Central memory CD8-positive, alpha-beta T cell (primary cell): Measurements from ENCODE around the gene CNST.

Source experiments
- ATAC-seq: fragments of 150-1000 bp; cut with Tn5 transposase; replicated peaks from 2 replicates; pipeline ENCODE4 v1.10.0; 2022; ENCODE audit warnings: mild to moderate bottlenecking, moderate FRiP score, moderate number of reproducible peaks; ENCODE audit not compliant: poor library complexity, severe bottlenecking; ENCODE audit errors: extremely low read depth
- DNase-seq, 2 donors: peaks; one replicate each; pipeline ENCODE4 v3.0.0; 2021; ENCODE audit warnings: low spot score in 2 of 2
- H3K27ac Mint-ChIP-seq: one replicate; pipeline ENCODE4 v1.8.0; 2022; ENCODE audit warnings: low read depth, mild to moderate bottlenecking, moderate library complexity, mixed read lengths
- H3K27me3 Mint-ChIP-seq: one replicate; pipeline ENCODE4 v1.8.0; 2022; ENCODE audit warnings: mixed read lengths
- H3K36me3 Mint-ChIP-seq: one replicate; pipeline ENCODE4 v1.8.0; 2022; ENCODE audit warnings: mild to moderate bottlenecking, moderate library complexity, mixed read lengths; ENCODE audit not compliant: insufficient read depth
- H3K4me1 Mint-ChIP-seq: one replicate; pipeline ENCODE4 v1.8.0; 2022; ENCODE audit warnings: mixed read lengths
- H3K4me3 Mint-ChIP-seq: one replicate; pipeline ENCODE4 v1.8.0; 2022; ENCODE audit warnings: mild to moderate bottlenecking, moderate library complexity, mixed read lengths
- H3K9me3 Mint-ChIP-seq: one replicate; pipeline ENCODE4 v1.8.0; 2022; ENCODE audit warnings: mixed read lengths

CNST gene

DNA sequence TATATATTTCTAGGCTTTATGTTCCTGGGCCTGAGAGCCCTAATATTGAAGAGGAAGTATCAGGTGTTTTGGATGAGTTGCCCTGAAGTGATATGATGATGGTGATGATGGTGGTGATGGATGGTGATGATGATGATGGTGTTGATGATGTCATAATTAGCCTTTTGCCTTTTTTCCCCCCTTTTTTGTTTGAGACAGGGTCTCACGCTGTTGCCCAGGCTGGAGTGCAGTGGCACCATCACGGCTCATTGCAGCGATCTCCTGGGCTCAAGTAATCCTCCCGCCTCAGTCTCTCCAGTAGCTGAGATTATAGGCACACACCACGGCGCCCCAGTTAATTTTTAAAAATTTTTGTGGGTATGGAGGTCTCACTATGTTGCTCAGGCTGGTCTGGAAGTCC, 76.5 kb downstream of the CNST start:
- Mint-ChIP-seq H3K4me3 (no peak overlapping the region), H3K27ac (peak overlapping the region; percentile 45)
- no peak for ATAC-seq

GRCh38 chr1:246647113-246647512, 80.9 kb downstream of the CNST start:
- H3K4me1 Mint-ChIP-seq: peaks cover 16% of the 10 kb centered on the region
- no peak overlapping the region for H3K4me3 Mint-ChIP-seq
- no peaks in the 10 kb centered on the region for H3K27me3 Mint-ChIP-seq
- DNase-seq (no peak), ATAC-seq (no peak)
- H3K27ac Mint-ChIP-seq: no peak overlapping the region
- H3K36me3 Mint-ChIP-seq: peaks cover 41% of the 10 kb centered on the region
- H3K9me3 Mint-ChIP-seq: peaks cover 6% of the 10 kb centered on the region

More for the DNA sequence above, 76.5 kb downstream of the CNST start:
- peaks cover 9% of the 10 kb centered on the region for H3K4me1 Mint-ChIP-seq
- no peak for DNase-seq
- H3K36me3 Mint-ChIP-seq: peaks cover 30% of the 10 kb centered on the region
- H3K27me3 Mint-ChIP-seq: no peaks in the 10 kb centered on the region
- H3K9me3 Mint-ChIP-seq: peaks cover 6% of the 10 kb centered on the region

GRCh38 chr1:246647513-246647912, 81.3 kb downstream of the CNST start:
- H3K27ac Mint-ChIP-seq: no peak overlapping the region

GRCh38 chr1:246651012-246651695, 84.9 kb downstream of the CNST start:
- Mint-ChIP-seq H3K4me1 (peaks cover 10% of the 10 kb centered on the region), H3K27ac (no peak overlapping the region), H3K4me3 (no peak overlapping the region), H3K27me3 (no peaks in the 10 kb centered on the region), H3K9me3 (no peaks in the 10 kb centered on the region), H3K36me3 (peaks cover 37% of the 10 kb centered on the region)
- ATAC-seq (no peak), DNase-seq (no peak)

More at GRCh38 chr1:246647513-246647912, 81.3 kb downstream of the CNST start:
- Mint-ChIP-seq H3K27me3 (no peaks in the 10 kb centered on the region), H3K4me1 (peaks cover 14% of the 10 kb centered on the region), H3K9me3 (peaks cover 4% of the 10 kb centered on the region), H3K4me3 (no peak overlapping the region), H3K36me3 (peaks cover 42% of the 10 kb centered on the region)
- ATAC-seq (no peak), DNase-seq (no peak)

- DNase-seq (no peak), ATAC-seq (no peak)
- Mint-ChIP-seq H3K27me3 (no peaks in the 10 kb centered on the region), H3K27ac (peak overlapping the region; percentile 49), H3K9me3 (no peaks in the 10 kb centered on the region), H3K4me3 (no peak overlapping the region), H3K4me1 (no peaks in the 10 kb centered on the region), H3K36me3 (peaks cover 31% of the 10 kb centered on the region)
These were observed 92.3 kb downstream of the CNST start for GRCh38 chr1:246658567-246658966.

- Mint-ChIP-seq H3K4me1 (no peaks in the 10 kb centered on the region), H3K36me3 (peaks cover 25% of the 10 kb centered on the region), H3K4me3 (no peak overlapping the region), H3K27ac (no peak overlapping the region), H3K9me3 (no peaks in the 10 kb centered on the region), H3K27me3 (no peaks in the 10 kb centered on the region)
- no peak for ATAC-seq
- no peak for DNase-seq
These were observed 93.4 kb downstream of the CNST start for GRCh38 chr1:246659594-246660140.

GRCh38 chr1:246661451-246661850, 95.2 kb downstream of the CNST start:
- Mint-ChIP-seq H3K27ac (no peak overlapping the region), H3K27me3 (no peaks in the 10 kb centered on the region), H3K9me3 (no peaks in the 10 kb centered on the region), H3K4me1 (no peaks in the 10 kb centered on the region), H3K36me3 (peaks cover 28% of the 10 kb centered on the region), H3K4me3 (no peak overlapping the region)
- DNase-seq (no peak), ATAC-seq (no peak)

- Mint-ChIP-seq H3K9me3 (no peaks in the 10 kb centered on the region), H3K27ac (no peak overlapping the region), H3K4me1 (no peaks in the 10 kb centered on the region), H3K27me3 (no peaks in the 10 kb centered on the region), H3K4me3 (no peak overlapping the region), H3K36me3 (peaks cover 14% of the 10 kb centered on the region)
- ATAC-seq: no peak
- DNase-seq: no peak
These were observed 101.5 kb downstream of the CNST start for GRCh38 chr1:246667773-246668172.

GRCh38 chr1:246669659-246670058, 103.4 kb downstream of the CNST start:
- Mint-ChIP-seq H3K4me1 (no peaks in the 10 kb centered on the region), H3K27ac (no peak overlapping the region), H3K4me3 (no peak overlapping the region), H3K36me3 (peaks cover 14% of the 10 kb centered on the region), H3K27me3 (no peaks in the 10 kb centered on the region), H3K9me3 (no peaks in the 10 kb centered on the region)
- DNase-seq (no peak), ATAC-seq (no peak)

DNA sequence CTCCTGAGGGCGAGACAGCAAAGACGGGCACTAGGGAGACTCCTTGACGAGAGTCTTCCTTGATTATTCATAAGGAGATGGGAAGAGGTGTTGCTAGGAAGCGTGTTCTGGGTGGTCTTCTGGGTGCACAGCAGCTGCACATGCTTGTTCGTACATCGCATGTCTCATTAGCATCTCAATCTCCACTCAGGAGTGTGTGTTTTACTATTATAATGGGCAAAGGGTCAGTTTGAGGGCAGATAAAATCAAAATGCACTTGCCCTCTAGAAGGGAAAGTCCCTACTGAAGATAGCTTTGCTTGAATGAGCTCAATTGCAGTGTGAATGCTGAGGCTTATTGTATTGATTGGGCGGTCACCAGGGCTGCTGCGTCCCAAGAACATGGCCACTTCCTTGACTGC, 107.8 kb downstream of the CNST start:
- Mint-ChIP-seq H3K36me3 (peaks cover 4% of the 10 kb centered on the region), H3K9me3 (no peaks in the 10 kb centered on the region), H3K4me1 (no peaks in the 10 kb centered on the region), H3K27ac (no peak overlapping the region), H3K27me3 (no peaks in the 10 kb centered on the region), H3K4me3 (no peak overlapping the region)
- ATAC-seq (no peak), DNase-seq (no peak)

DNA sequence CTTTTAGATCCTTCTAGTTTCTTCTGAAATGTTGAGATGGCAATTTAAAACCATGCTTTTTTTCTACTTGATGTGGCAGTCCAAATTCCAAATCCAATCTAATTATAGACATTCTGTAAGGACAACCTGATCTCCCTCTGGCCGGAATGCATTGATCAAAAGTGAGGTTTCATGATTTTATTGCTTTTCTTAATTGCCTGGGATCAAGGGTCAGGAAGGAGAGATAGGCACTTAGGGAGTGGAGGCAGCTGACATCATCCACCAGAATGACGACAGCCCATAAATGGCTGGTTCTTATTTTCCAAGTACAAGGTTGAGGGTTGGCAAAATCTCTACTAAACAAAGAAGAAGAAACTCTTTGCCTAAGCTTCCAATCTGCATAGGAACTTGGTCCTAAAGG, 111.6 kb downstream of the CNST start:
- DNase-seq (no peak), ATAC-seq (no peak)
- H3K27me3 Mint-ChIP-seq: no peaks in the 10 kb centered on the region
- H3K9me3 Mint-ChIP-seq: no peaks in the 10 kb centered on the region
- no peaks in the 10 kb centered on the region for H3K4me1 Mint-ChIP-seq
- no peak overlapping the region for H3K27ac Mint-ChIP-seq
- peaks cover 2% of the 10 kb centered on the region for H3K36me3 Mint-ChIP-seq
- no peak overlapping the region for H3K4me3 Mint-ChIP-seq

- Mint-ChIP-seq H3K27ac (no peak overlapping the region), H3K36me3 (peaks cover 2% of the 10 kb centered on the region), H3K9me3 (no peaks in the 10 kb centered on the region), H3K4me3 (no peak overlapping the region), H3K27me3 (no peaks in the 10 kb centered on the region), H3K4me1 (no peaks in the 10 kb centered on the region)
- ATAC-seq (no peak), DNase-seq (no peak)
These were observed 112.8 kb downstream of the CNST start for GRCh38 chr1:246678816-246679793.
